ENCODE results near the gene HBA1. TPM values are rescaled to one million over a fixed set of nuclear protein-coding genes. Genes with fewer than 3 reads are reported as not detected.
A peak's percentile ranks its signal among the peaks of the same experiment; 100 is the strongest.

The HBA1 gene
- polyA plus RNA-seq, 2 donors, result 0.47 to 0.55 TPM

GRCh38 chr16:180101-180675, 3.7 kb downstream of the HBA1 start, which contains the start of gene HBQ1:
Gene HBQ1 (plus strand): TSS chr16:180459. CDS start chr16:180487, 28 bp downstream.
- Histone ChIP-seq H3K4me1 (ENCODE audit: control insufficient read depth in 2 of 2, insufficient read depth in 2 of 2, low read length in 1 of 2) (peaks cover 5 to 11% of the 10 kb centered on the region in 2 donors), H3K9me3 (ENCODE audit: control insufficient read depth in 2 of 2, insufficient read depth in 1 of 2, low read depth in 1 of 2, low read length in 1 of 2) (no peaks in the 10 kb centered on the region), H3K27ac (ENCODE audit: low read depth in 2 of 2, low read length in 1 of 2) (no peak within 1 kb of the TSS), H3K36me3 (ENCODE audit: control insufficient read depth in 2 of 2, insufficient read depth in 2 of 2, low read length in 1 of 2) (no peaks in the 10 kb centered on the region), H3K27me3 (ENCODE audit: control insufficient read depth in 1 of 2, insufficient read depth in 2 of 2, low read length in 2 of 2) (peaks cover 7 to 17% of the 10 kb centered on the region in 2 donors), H3K4me3 (ENCODE audit: low read depth in 1 of 2, low read length in 2 of 2) (peak within 1 kb of the TSS; percentile 21 to 23)
- WGBS, 2 donors, result 10 to 11% methylated on average over 50 to 59 of the region's 59 CpGs

DNA sequence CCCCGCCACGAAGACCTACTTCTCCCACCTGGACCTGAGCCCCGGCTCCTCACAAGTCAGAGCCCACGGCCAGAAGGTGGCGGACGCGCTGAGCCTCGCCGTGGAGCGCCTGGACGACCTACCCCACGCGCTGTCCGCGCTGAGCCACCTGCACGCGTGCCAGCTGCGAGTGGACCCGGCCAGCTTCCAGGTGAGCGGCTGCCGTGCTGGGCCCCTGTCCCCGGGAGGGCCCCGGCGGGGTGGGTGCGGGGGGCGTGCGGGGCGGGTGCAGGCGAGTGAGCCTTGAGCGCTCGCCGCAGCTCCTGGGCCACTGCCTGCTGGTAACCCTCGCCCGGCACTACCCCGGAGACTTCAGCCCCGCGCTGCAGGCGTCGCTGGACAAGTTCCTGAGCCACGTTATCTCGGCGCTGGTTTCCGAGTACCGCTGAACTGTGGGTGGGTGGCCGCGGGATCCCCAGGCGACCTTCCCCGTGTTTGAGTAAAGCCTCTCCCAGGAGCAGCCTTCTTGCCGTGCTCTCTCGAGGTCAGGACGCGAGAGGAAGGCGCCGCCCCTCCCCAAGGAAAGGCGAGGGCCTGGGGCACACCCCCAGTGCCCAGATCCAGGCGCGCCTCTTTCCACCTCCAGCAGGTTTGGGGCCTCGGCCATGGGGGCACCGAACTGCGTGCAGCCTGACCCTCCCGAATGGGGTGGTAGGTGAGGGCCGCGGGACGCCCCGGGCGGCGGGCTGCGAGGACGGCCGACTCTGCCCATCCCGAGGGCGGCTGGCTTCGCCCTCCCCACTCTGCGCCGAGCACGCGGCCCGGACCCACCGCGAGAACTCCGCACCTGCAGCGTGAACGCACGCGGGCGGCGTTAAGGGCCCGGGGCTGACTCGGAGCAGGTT, 4.4 kb downstream of the HBA1 start:
- peaks cover 7 to 13% of the 10 kb centered on the region in 2 donors for H3K27me3 ChIP-seq (ENCODE audit: control insufficient read depth in 1 of 2, insufficient read depth in 2 of 2, low read length in 2 of 2)
- H3K27ac ChIP-seq (ENCODE audit: low read depth in 2 of 2, low read length in 1 of 2), result no peak overlapping the region
- 1 to 2% methylated on average over 65 to 89 of the region's 89 CpGs for WGBS, 2 donors
- H3K4me3 ChIP-seq (ENCODE audit: low read depth in 1 of 2, low read length in 2 of 2), result peak overlapping the region; percentile 21 to 23
- no peaks in the 10 kb centered on the region for H3K9me3 ChIP-seq (ENCODE audit: control insufficient read depth in 2 of 2, insufficient read depth in 1 of 2, low read depth in 1 of 2, low read length in 1 of 2)
- H3K4me1 ChIP-seq (ENCODE audit: control insufficient read depth in 2 of 2, insufficient read depth in 2 of 2, low read length in 1 of 2), result peaks cover 5 to 11% of the 10 kb centered on the region in 2 donors
- peaks cover 0 to 3% of the 10 kb centered on the region in 2 donors for H3K36me3 ChIP-seq (ENCODE audit: control insufficient read depth in 2 of 2, insufficient read depth in 2 of 2, low read length in 1 of 2)

DNA sequence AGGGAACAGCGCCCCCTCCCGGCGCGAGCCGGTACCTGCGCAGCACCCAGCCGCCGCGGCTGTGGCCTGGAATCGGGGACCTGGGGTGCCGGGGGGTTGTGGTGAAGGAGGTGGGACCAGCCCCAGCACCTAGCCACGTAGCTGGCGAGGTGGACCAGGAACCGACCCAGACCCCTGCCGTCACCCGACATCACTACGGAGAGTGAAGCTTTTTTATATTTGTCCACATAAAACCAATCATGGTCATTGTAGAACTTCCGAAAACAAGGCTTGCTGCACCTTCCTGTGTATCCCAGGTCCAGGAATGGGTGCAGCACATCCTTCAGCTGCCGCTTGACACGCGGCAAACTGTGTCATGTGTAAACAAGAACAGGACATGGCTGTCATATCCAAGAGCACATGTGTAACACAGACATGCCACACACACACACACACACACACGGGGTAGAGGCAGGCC, 5.1 kb downstream of the HBA1 start:
- no peaks in the 10 kb centered on the region for H3K9me3 ChIP-seq (ENCODE audit: control insufficient read depth in 2 of 2, insufficient read depth in 1 of 2, low read depth in 1 of 2, low read length in 1 of 2)
- H3K27me3 ChIP-seq (ENCODE audit: control insufficient read depth in 1 of 2, insufficient read depth in 2 of 2, low read length in 2 of 2), result peaks cover 7 to 13% of the 10 kb centered on the region in 2 donors
- peaks cover 0 to 3% of the 10 kb centered on the region in 2 donors for H3K36me3 ChIP-seq (ENCODE audit: control insufficient read depth in 2 of 2, insufficient read depth in 2 of 2, low read length in 1 of 2)
- WGBS, 2 donors, result 7 to 8% methylated on average over 22 of the region's 22 CpGs
- peaks cover 5 to 11% of the 10 kb centered on the region in 2 donors for H3K4me1 ChIP-seq (ENCODE audit: control insufficient read depth in 2 of 2, insufficient read depth in 2 of 2, low read length in 1 of 2)
- peak overlapping the region in 1 of 2 donors; percentile 23 for H3K4me3 ChIP-seq (ENCODE audit: low read depth in 1 of 2, low read length in 2 of 2)
- H3K27ac ChIP-seq (ENCODE audit: low read depth in 2 of 2, low read length in 1 of 2), result no peak overlapping the region

DNA sequence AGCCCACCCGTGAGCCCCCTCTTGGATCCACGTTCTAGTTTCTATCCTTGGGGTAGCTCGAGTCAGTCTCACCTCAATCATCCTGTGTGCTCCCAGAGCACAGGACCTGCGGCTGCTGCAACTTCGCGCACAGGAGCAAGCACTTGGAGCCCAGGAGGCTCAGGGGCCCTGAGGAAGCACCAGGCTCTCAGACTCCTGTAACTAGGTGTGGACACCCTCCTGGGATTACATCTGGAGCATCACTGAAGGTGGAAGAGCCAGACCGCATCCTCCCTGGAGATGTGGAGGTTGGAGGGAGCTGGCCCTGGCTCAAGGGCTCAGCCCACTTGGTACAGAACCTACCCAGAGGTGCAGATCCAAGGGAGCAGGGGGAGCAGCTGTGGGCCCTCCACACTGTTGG, 6.5 kb downstream of the HBA1 start:
- H3K36me3 ChIP-seq (ENCODE audit: control insufficient read depth in 2 of 2, insufficient read depth in 2 of 2, low read length in 1 of 2), result peaks cover 0 to 6% of the 10 kb centered on the region in 2 donors
- peaks cover 5 to 11% of the 10 kb centered on the region in 2 donors for H3K4me1 ChIP-seq (ENCODE audit: control insufficient read depth in 2 of 2, insufficient read depth in 2 of 2, low read length in 1 of 2)
- WGBS, 2 donors, result 72 to 76% methylated on average over 7 of the region's 7 CpGs
- no peaks in the 10 kb centered on the region for H3K9me3 ChIP-seq (ENCODE audit: control insufficient read depth in 2 of 2, insufficient read depth in 1 of 2, low read depth in 1 of 2, low read length in 1 of 2)
- no peak overlapping the region for H3K27ac ChIP-seq (ENCODE audit: low read depth in 2 of 2, low read length in 1 of 2)
- peaks cover 4 to 11% of the 10 kb centered on the region in 2 donors for H3K27me3 ChIP-seq (ENCODE audit: control insufficient read depth in 1 of 2, insufficient read depth in 2 of 2, low read length in 2 of 2)
- H3K4me3 ChIP-seq (ENCODE audit: low read depth in 1 of 2, low read length in 2 of 2), result no peak overlapping the region

GRCh38 chr16:185213-185612, 8.7 kb downstream of the HBA1 start:
- Histone ChIP-seq H3K27me3 (ENCODE audit: control insufficient read depth in 1 of 2, insufficient read depth in 2 of 2, low read length in 2 of 2) (peaks cover 0 to 3% of the 10 kb centered on the region in 2 donors), H3K4me1 (ENCODE audit: control insufficient read depth in 2 of 2, insufficient read depth in 2 of 2, low read length in 1 of 2) (peaks cover 4 to 10% of the 10 kb centered on the region in 2 donors), H3K36me3 (ENCODE audit: control insufficient read depth in 2 of 2, insufficient read depth in 2 of 2, low read length in 1 of 2) (peaks cover 3 to 17% of the 10 kb centered on the region in 2 donors), H3K9me3 (ENCODE audit: control insufficient read depth in 2 of 2, insufficient read depth in 1 of 2, low read depth in 1 of 2, low read length in 1 of 2) (no peaks in the 10 kb centered on the region), H3K4me3 (ENCODE audit: low read depth in 1 of 2, low read length in 2 of 2) (no peak overlapping the region), H3K27ac (ENCODE audit: low read depth in 2 of 2, low read length in 1 of 2) (no peak overlapping the region)
- 82 to 88% methylated on average over 13 of the region's 13 CpGs for WGBS, 2 donors

DNA sequence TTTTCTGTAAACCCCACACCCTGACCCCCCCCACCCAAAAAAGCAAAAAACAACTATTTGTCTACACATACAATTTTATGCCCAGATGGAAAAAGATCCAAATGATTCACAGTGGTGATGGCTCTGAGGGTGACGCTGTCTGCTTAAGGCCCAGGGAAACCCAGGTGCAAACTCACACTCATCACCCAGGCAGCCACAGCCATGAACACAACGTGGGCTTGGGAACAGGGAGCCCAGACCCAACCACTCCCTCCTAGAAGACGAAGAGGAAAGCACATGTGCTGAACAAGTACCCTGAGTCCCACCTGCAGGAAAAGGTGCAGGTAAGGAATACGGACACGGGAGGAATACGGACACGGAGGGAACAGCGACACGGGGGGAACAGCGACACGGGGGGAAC, 9.2 kb downstream of the HBA1 start:
- H3K4me3 ChIP-seq (ENCODE audit: low read depth in 1 of 2, low read length in 2 of 2), result no peak overlapping the region
- no peaks in the 10 kb centered on the region for H3K27me3 ChIP-seq (ENCODE audit: control insufficient read depth in 1 of 2, insufficient read depth in 2 of 2, low read length in 2 of 2)
- peaks cover 0 to 6% of the 10 kb centered on the region in 2 donors for H3K4me1 ChIP-seq (ENCODE audit: control insufficient read depth in 2 of 2, insufficient read depth in 2 of 2, low read length in 1 of 2)
- WGBS, 2 donors, result 83 to 86% methylated on average over 11 of the region's 11 CpGs
- no peaks in the 10 kb centered on the region for H3K9me3 ChIP-seq (ENCODE audit: control insufficient read depth in 2 of 2, insufficient read depth in 1 of 2, low read depth in 1 of 2, low read length in 1 of 2)
- peaks cover 3 to 17% of the 10 kb centered on the region in 2 donors for H3K36me3 ChIP-seq (ENCODE audit: control insufficient read depth in 2 of 2, insufficient read depth in 2 of 2, low read length in 1 of 2)
- no peak overlapping the region for H3K27ac ChIP-seq (ENCODE audit: low read depth in 2 of 2, low read length in 1 of 2)

GRCh38 chr16:187330-187729, 10.8 kb downstream of the HBA1 start:
- Histone ChIP-seq H3K27ac (ENCODE audit: low read depth in 2 of 2, low read length in 1 of 2) (no peak overlapping the region), H3K36me3 (ENCODE audit: control insufficient read depth in 2 of 2, insufficient read depth in 2 of 2, low read length in 1 of 2) (peaks cover 3 to 31% of the 10 kb centered on the region in 2 donors), H3K4me1 (ENCODE audit: control insufficient read depth in 2 of 2, insufficient read depth in 2 of 2, low read length in 1 of 2) (no peaks in the 10 kb centered on the region), H3K27me3 (ENCODE audit: control insufficient read depth in 1 of 2, insufficient read depth in 2 of 2, low read length in 2 of 2) (no peaks in the 10 kb centered on the region), H3K4me3 (ENCODE audit: low read depth in 1 of 2, low read length in 2 of 2) (no peak overlapping the region), H3K9me3 (ENCODE audit: control insufficient read depth in 2 of 2, insufficient read depth in 1 of 2, low read depth in 1 of 2, low read length in 1 of 2) (no peaks in the 10 kb centered on the region)
- WGBS, 2 donors, result 97% methylated on average over 8 of the region's 8 CpGs

DNA sequence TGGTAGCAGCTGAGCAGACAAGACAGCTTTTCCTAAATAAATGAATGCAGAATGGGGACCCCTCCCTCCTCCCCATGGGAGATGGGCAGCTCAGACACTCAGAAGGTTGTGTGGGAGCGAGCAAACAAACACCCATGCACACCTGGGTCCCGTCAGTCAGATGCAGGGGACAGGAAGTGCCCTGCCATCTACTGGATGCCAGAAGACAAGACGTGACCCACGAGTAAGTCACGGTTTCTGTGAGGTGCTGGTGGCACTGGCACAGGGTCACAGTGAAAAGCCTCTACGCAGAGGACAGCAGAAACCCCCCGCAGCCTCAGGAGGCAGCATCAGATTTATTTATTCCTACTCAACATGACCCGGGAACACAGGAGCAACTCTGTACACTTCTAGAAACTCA, 12.2 kb downstream of the HBA1 start:
- H3K27ac ChIP-seq (ENCODE audit: low read depth in 2 of 2, low read length in 1 of 2), result no peak overlapping the region

DNA sequence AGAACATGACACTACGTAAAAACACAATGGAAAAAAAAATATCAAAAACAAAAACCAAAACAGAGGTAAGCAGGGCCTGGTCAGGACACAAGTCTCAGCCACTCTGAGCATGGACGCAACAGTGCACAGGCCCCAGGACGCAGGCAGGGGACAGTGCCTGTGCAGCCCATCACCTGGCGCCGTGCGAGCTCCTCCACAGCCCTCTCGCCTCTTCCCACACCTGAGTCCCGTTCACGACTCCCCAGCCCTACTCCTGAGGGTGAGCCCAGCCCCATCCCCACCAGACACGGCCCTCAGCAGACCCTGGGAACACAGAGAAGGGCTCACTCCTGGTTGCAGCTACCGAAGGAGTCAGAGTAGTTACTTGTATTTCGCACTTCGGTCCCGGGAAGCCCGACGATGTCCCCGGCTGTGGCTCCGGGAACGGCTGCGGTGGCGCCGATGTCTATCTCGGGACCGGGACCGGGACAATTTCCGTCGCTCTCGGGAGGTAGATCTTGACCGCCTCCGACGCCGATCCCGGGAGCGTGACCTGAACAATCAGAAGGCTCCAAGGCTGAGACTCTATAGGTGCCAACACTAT, 13.2 kb downstream of the HBA1 start:
- peaks cover 10 to 39% of the 10 kb centered on the region in 2 donors for H3K36me3 ChIP-seq (ENCODE audit: control insufficient read depth in 2 of 2, insufficient read depth in 2 of 2, low read length in 1 of 2)
- no peak overlapping the region for H3K27ac ChIP-seq (ENCODE audit: low read depth in 2 of 2, low read length in 1 of 2)
- no peaks in the 10 kb centered on the region for H3K4me1 ChIP-seq (ENCODE audit: control insufficient read depth in 2 of 2, insufficient read depth in 2 of 2, low read length in 1 of 2)
- H3K27me3 ChIP-seq (ENCODE audit: control insufficient read depth in 1 of 2, insufficient read depth in 2 of 2, low read length in 2 of 2), result no peaks in the 10 kb centered on the region
- H3K4me3 ChIP-seq (ENCODE audit: low read depth in 1 of 2, low read length in 2 of 2), result no peak overlapping the region
- 94 to 95% methylated on average over 34 of the region's 34 CpGs for WGBS, 2 donors
- no peaks in the 10 kb centered on the region for H3K9me3 ChIP-seq (ENCODE audit: control insufficient read depth in 2 of 2, insufficient read depth in 1 of 2, low read depth in 1 of 2, low read length in 1 of 2)

More for the DNA sequence above, 12.2 kb downstream of the HBA1 start:
- WGBS, 2 donors, result 70 to 72% methylated on average over 8 of the region's 8 CpGs
- Histone ChIP-seq H3K27me3 (ENCODE audit: control insufficient read depth in 1 of 2, insufficient read depth in 2 of 2, low read length in 2 of 2) (no peaks in the 10 kb centered on the region), H3K4me1 (ENCODE audit: control insufficient read depth in 2 of 2, insufficient read depth in 2 of 2, low read length in 1 of 2) (no peaks in the 10 kb centered on the region), H3K9me3 (ENCODE audit: control insufficient read depth in 2 of 2, insufficient read depth in 1 of 2, low read depth in 1 of 2, low read length in 1 of 2) (no peaks in the 10 kb centered on the region), H3K36me3 (ENCODE audit: control insufficient read depth in 2 of 2, insufficient read depth in 2 of 2, low read length in 1 of 2) (peaks cover 7 to 36% of the 10 kb centered on the region in 2 donors), H3K4me3 (ENCODE audit: low read depth in 1 of 2, low read length in 2 of 2) (no peak overlapping the region)

All from esophagus (tissue), 2 donors.